ENCODE results near the gene RELL2. TPM values are rescaled to one million over a fixed set of nuclear protein-coding genes. Genes with fewer than 3 reads are reported as not detected.

Gene RELL2
- total RNA-seq, 1 experiment from 2014 or later = 2.1 TPM

DNA sequence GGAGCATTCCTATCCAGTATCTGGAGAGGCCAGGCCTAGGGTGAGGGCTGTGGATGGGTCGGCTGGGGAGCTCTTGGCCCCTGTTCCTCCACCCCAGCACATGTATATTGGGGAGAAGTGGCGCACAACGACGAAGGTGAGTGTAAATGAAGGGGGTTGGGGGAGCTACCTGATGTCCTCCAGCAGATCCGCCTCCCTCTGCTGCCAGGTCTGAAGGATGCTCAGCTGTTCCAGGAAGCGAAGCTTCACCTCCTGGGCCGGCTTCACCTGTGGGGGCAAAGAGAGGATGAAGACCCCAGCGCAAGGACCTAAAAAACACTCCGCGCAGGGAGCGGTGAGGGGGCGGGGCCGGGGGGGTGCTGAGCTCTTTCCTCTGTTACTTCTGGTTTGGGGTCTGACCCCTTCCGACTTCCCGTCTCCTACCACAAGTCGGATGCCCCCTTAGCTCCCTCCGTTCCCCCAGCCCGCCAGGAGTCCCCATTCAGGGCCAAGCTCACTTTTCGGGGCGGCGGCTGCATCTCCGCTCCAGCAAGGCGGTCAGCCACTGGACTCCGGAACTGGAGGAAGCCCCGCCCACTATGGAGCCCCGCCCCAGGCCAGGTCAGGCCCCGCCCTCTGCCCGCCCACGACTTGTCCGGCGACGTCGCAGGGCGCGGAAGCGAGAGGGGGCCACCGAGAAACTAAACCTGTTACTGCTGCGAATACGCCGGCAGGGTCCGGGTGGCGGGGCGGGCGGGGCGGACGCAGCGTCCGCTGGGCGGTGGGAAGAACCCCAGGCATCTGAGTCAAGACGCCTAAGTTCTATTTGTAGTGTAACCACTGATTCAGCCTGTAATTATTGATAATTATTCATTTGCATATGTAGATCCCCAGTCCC lies 14.3 kb downstream of the RELL2 start, which contains the start of gene FCHSD1:
TSS of gene FCHSD1 (minus strand) at position 568 of the 877 bp plus-strand sequence. CDS start at position 518, 50 bp downstream.
- no peaks in the 10 kb centered on the region for H3K27me3 ChIP-seq
- no peak within 1 kb of the TSS for H3K27ac ChIP-seq
- peak within 1 kb of the TSS; percentile 49 for H3K4me3 ChIP-seq
- H3K36me3 ChIP-seq = no peaks in the 10 kb centered on the region
- no peaks in the 10 kb centered on the region for H3K4me1 ChIP-seq
- peak; percentile 43 to 52 for DNase-seq
- H3K9me3 ChIP-seq (replicated peaks) = no peaks in the 10 kb centered on the region

- no peaks in the 10 kb centered on the region for H3K36me3 ChIP-seq
- H3K27me3 ChIP-seq = no peaks in the 10 kb centered on the region
- no peaks in the 10 kb centered on the region for H3K9me3 ChIP-seq (replicated peaks)
- no peaks in the 10 kb centered on the region for H3K4me1 ChIP-seq
- no peak overlapping the region for H3K27ac ChIP-seq
- no peak for DNase-seq
- H3K4me3 ChIP-seq = peak overlapping the region; percentile 49; the same call in 1 of the 2 replicates
Observed at GRCh38 chr5:141651728-141652105, 14.9 kb downstream of the RELL2 start.

DNA sequence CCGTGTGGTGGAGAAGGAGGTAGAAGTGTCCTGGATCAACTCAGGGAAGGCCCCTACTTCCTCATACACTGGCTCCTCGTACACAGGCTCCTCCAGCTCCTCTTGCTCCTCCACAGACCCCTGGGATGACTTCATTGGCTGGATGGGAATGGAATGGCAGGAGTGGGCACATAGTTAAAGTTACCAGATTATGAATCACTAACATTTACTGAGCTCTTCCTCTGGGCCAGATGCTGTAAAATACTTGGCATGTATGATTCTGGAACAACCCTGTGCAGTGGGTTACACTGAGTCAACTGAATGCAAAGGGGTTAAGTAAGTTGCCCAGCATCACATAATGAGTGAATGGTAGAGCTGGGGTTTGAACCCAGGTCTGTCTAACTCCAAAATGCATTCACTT lies 17.5 kb downstream of the RELL2 start:
- DNase-seq = no peak
- no peaks in the 10 kb centered on the region for H3K9me3 ChIP-seq (replicated peaks)
- no peaks in the 10 kb centered on the region; the same call in 1 of the 2 replicates for H3K4me1 ChIP-seq
- no peak overlapping the region for H3K4me3 ChIP-seq
- H3K27me3 ChIP-seq = no peaks in the 10 kb centered on the region
- H3K36me3 ChIP-seq = no peaks in the 10 kb centered on the region
- H3K27ac ChIP-seq = no peak overlapping the region

GRCh38 chr5:141655020-141655419 lies 18.2 kb downstream of the RELL2 start:
- H3K27me3 ChIP-seq = no peaks in the 10 kb centered on the region
- H3K4me1 ChIP-seq = no peaks in the 10 kb centered on the region; the same call in 1 of the 2 replicates
- no peaks in the 10 kb centered on the region for H3K9me3 ChIP-seq (replicated peaks)
- H3K36me3 ChIP-seq = no peaks in the 10 kb centered on the region
- DNase-seq = no peak
- no peak overlapping the region for H3K27ac ChIP-seq
- no peak overlapping the region for H3K4me3 ChIP-seq

DNA sequence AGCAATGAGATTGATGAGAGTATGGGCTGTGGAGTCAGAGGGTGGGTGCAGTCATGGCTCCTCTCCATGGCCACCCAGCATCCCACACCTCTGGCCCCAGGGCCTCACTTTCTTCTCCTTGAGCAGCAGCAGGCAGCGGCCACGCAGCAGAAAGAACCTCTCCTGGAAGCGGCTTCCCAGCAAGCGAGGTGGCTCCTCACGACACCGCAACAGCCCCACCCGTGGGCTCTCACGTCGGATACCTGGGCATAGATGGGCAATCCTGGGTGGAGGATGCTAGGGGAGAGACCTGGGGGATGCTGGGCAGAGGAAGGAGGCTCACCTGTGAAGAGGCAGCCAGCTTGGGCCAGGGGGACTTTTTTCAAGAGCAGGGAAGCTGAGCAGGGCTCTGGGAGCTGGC lies 19.6 kb downstream of the RELL2 start:
- H3K9me3 ChIP-seq (replicated peaks) = no peaks in the 10 kb centered on the region
- H3K36me3 ChIP-seq = no peaks in the 10 kb centered on the region
- H3K27ac ChIP-seq = no peak overlapping the region
- no peaks in the 10 kb centered on the region; the same call in 1 of the 2 replicates for H3K4me1 ChIP-seq
- H3K27me3 ChIP-seq = no peaks in the 10 kb centered on the region
- no peak overlapping the region for H3K4me3 ChIP-seq
- DNase-seq = no peak

- Histone ChIP-seq H3K4me3 (no peak overlapping the region), H3K27ac (no peak overlapping the region), H3K36me3 (no peaks in the 10 kb centered on the region), H3K9me3 (replicated peaks) (no peaks in the 10 kb centered on the region), H3K27me3 (no peaks in the 10 kb centered on the region), H3K4me1 (no peaks in the 10 kb centered on the region; the same call in 1 of the 2 replicates)
- no peak for DNase-seq
Observed at GRCh38 chr5:141657404-141657803, 20.6 kb downstream of the RELL2 start.

DNA sequence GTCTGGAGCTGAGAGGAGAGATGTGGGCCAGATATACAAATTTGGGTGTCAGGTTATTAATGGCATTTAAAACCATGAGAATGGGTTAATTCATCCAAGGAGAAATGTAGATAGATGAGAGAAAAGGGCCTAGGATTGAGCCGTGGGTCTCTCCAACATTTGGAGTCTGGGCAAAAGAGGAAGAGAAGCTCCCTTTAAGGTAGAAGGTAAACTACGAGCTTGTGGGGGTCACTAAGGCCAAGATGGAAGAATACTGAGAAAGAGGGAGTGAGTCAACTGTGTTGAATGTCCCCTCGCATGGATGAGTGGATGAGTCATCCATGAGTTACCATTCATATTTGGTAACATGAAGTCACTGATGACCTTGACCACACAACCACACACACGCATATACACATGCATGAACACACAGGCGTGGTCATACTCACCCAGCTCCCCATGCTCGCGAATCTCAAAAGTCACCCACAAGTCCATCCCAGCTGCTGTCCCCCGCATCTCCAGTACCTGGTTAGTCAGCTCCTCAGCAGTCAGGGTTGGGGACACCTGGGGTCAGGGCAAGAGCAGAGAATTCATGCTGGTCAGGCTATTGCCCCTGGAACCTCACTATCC lies 21.2 kb downstream of the RELL2 start:
- H3K27ac ChIP-seq = no peak overlapping the region
- no peaks in the 10 kb centered on the region for H3K36me3 ChIP-seq
- no peaks in the 10 kb centered on the region for H3K9me3 ChIP-seq (replicated peaks)
- no peaks in the 10 kb centered on the region; the same call in 1 of the 2 replicates for H3K4me1 ChIP-seq
- DNase-seq = no peak
- no peak overlapping the region for H3K4me3 ChIP-seq
- H3K27me3 ChIP-seq = no peaks in the 10 kb centered on the region

DNA sequence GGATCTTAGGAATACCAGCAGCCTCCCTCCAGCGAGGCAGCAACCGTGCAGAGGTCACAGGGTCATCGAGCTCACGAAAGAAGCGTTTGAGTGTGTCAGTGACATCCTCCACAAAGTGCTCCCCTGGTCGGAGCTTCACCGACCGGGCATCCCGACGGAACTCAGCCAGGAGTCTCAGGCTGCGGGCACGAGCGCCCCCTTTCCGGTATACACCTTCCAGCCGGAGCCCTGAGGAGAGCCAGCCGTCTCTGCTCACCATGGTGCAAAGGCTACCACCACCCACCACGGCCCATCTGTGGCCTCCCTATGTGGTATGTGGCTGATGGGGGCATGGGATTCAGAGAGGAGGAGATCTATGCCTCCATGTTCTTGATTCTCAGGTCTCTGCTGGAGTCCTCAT lies 25.2 kb downstream of the RELL2 start:
- Histone ChIP-seq H3K27ac (no peak overlapping the region), H3K4me1 (no peaks in the 10 kb centered on the region; the same call in 1 of the 2 replicates), H3K4me3 (no peak overlapping the region), H3K9me3 (replicated peaks) (no peaks in the 10 kb centered on the region), H3K36me3 (no peaks in the 10 kb centered on the region), H3K27me3 (no peaks in the 10 kb centered on the region)
- DNase-seq = no peak

DNA sequence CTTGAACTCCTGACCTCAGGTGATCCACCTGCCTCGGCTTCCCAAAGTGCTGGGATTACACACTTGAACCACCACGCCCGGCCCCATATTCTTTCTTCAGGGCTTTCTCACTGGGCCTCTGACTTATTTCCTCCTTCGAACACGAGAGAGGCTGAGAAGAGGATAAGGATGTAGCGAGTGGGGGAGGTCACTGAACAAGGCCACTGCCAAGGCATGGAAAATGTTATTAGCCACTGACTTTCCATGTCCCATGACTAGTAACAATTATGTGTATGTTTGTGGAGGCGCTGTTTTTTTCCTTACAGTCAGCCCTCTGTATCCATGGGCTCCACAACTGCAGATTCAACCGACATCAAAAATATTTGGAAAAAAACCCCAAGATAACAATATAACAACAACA lies 26.7 kb downstream of the RELL2 start:
- no peaks in the 10 kb centered on the region; the same call in 1 of the 2 replicates for H3K4me1 ChIP-seq
- no peaks in the 10 kb centered on the region for H3K27me3 ChIP-seq
- H3K36me3 ChIP-seq = no peaks in the 10 kb centered on the region
- no peak overlapping the region for H3K27ac ChIP-seq
- no peak overlapping the region for H3K4me3 ChIP-seq
- no peaks in the 10 kb centered on the region for H3K9me3 ChIP-seq (replicated peaks)
- DNase-seq = no peak

DNA sequence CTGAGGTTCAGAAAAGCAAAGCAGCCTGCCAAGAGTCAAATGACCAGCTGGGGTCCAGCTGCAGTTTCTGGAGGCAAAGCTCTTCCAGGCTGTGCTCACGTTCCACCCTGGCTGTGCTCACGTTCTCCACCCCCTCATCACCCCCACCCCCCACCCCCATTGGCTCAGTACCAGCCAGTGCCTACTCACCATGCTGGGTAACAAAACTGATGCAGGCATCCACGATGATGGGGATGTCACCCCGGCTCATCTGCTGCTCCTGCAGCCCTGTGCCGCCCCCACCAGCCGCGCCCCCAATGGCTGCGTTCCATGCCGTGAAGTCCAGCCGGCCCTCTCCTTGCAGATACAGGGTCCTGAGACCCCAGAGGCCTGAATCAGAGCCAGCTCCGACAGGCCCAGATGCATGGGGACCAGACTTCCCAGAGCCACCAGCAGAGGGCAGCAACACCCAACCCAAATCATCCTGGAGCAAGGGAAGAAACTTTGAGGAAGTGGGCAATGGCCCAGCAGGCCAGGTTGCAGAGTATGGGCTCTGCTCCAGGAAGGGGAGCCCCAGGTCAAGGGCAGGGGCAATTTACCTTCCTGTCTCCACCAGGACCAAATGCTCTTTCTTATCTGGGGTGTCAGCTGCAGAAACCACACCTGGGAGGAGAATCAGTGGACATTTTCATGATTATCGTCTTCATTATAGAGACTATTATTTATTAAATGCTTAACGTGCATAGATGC lies 28.1 kb downstream of the RELL2 start:
- peak; percentile 59 to 84 for DNase-seq
- no peak overlapping the region for H3K27ac ChIP-seq
- no peak overlapping the region for H3K4me3 ChIP-seq
- H3K27me3 ChIP-seq = no peaks in the 10 kb centered on the region
- H3K4me1 ChIP-seq = no peaks in the 10 kb centered on the region
- no peaks in the 10 kb centered on the region for H3K9me3 ChIP-seq (replicated peaks)
- H3K36me3 ChIP-seq = no peaks in the 10 kb centered on the region

DNA sequence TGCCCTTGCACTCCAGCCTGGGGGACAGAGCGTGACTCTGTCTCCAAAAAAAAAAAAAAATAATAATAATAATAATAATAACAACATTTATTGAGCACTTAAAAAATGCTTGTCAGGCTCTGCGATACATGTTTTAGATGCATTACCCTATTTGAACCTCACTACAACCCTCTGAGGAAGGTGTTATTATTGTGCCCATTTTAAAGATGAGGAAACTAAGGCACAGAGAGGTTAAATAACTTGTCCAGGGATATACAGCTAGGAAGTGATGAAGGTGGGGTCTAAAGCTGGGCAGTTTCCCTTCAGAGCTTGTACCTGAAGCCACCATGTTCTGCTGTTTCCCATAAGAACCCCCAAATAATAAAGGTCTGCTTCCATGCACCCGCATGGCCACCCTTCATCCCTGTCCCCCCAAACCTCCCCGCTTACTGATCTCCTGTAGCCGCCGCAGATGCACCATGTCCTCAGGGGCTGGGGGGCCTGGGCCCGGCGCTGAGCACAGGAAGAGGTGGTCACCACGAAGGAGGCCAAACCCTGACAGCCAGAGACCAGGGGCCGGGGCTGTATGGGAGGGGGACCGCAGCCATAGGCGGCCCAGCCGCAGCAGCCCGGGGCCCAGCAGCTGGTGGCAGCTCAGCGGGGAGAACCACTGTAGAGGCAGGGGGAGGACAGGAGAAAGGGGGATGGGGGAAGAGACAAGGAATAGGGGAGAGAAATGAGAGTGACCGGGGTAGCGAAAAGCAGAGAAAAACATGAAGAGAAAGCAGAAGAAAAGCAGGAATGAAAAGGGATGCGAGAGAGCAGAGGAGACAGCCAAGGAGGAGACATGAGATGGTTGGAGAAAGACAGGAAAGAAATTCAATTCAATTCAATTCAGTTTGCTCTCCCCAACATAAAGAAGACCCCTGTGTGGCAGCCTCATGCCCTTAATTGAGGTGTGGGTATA lies 29.5 kb downstream of the RELL2 start:
- no peaks in the 10 kb centered on the region for H3K36me3 ChIP-seq
- H3K27ac ChIP-seq = no peak overlapping the region
- H3K4me1 ChIP-seq = no peaks in the 10 kb centered on the region
- no peak overlapping the region for H3K4me3 ChIP-seq
- no peak for DNase-seq
- no peaks in the 10 kb centered on the region for H3K9me3 ChIP-seq (replicated peaks)
- no peaks in the 10 kb centered on the region for H3K27me3 ChIP-seq

GRCh38 chr5:141668601-141669265 lies 31.9 kb downstream of the RELL2 start:
- no peaks in the 10 kb centered on the region for H3K4me1 ChIP-seq

DNA sequence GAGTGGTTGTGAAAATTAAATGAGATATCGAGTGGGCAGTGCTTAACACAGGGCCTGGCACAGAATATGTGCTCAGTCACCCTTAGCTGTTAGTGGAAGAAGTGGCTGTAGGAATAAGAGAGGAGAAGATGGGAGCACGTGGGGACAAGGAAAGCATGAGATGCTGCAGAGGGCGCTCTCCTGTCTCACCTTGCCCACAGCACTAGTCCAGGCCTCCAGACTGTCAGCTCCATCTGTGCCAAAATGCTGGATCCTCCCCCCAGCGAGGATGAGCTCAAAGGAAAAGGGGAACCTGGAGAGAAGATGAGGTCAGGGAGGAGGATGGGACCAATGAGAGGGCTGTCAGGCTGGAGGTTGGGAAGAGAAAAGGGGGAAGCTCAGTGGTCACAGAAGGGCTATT lies 32.7 kb downstream of the RELL2 start:
- H3K4me1 ChIP-seq = no peaks in the 10 kb centered on the region
- H3K4me3 ChIP-seq = no peak overlapping the region
- no peak for DNase-seq
- no peaks in the 10 kb centered on the region for H3K27me3 ChIP-seq
- H3K27ac ChIP-seq = no peak overlapping the region
- H3K9me3 ChIP-seq (replicated peaks) = no peaks in the 10 kb centered on the region
- H3K36me3 ChIP-seq = no peaks in the 10 kb centered on the region

More at GRCh38 chr5:141668601-141669265, 31.9 kb downstream of the RELL2 start:
- Histone ChIP-seq H3K27ac (no peak overlapping the region), H3K9me3 (replicated peaks) (no peaks in the 10 kb centered on the region), H3K27me3 (no peaks in the 10 kb centered on the region), H3K4me3 (no peak overlapping the region), H3K36me3 (no peaks in the 10 kb centered on the region)
- no peak for DNase-seq

All from SJCRH30 (cell line).